ENCODE results near the gene TLNRD1.
"Not testable (repeated sequence)": the region's sequence is repeated elsewhere in the genome, so short reads cannot be mapped to it uniquely, and the experiment has no call there.

TLNRD1 gene

GRCh38 chr15:81000624-81001151 lies at the start of gene TLNRD1:
TSS of gene TLNRD1 (plus strand) at chr15:81000923. CDS start at chr15:81002272, 1,349 bp downstream.
- DNase-seq: peak; percentile 47 to 68 (median 54)

- DNase-seq: no peak
Measured at GRCh38 chr15:80951941-80952340, 48.8 kb upstream of the TLNRD1 start.

GRCh38 chr15:80953001-80953952 lies 47.4 kb upstream of the TLNRD1 start:
- DNase-seq: no peak

GRCh38 chr15:80953953-80954778 lies 46.6 kb upstream of the TLNRD1 start:
- DNase-seq: no peak

GRCh38 chr15:80955571-80956452 lies 44.9 kb upstream of the TLNRD1 start:
- DNase-seq: peak in 1 of 4 experiments; percentile 1

GRCh38 chr15:80957556-80957955 lies 43.2 kb upstream of the TLNRD1 start:
- DNase-seq: no peak

- no peak for DNase-seq
Measured at GRCh38 chr15:80957976-80958375, 42.7 kb upstream of the TLNRD1 start.

- no peak for DNase-seq
Measured at GRCh38 chr15:80958818-80959495, 41.8 kb upstream of the TLNRD1 start.

- DNase-seq: not testable (repeated sequence)
Measured at GRCh38 chr15:80965454-80965853, 35.3 kb upstream of the TLNRD1 start.

GRCh38 chr15:80966431-80967197 lies 34.1 kb upstream of the TLNRD1 start:
- no peak for DNase-seq

- DNase-seq: no peak
Measured at GRCh38 chr15:80967451-80967850, 33.3 kb upstream of the TLNRD1 start.

GRCh38 chr15:80967991-80968510 lies 32.7 kb upstream of the TLNRD1 start:
- no peak for DNase-seq

GRCh38 chr15:80969316-80969715 lies 31.4 kb upstream of the TLNRD1 start:
- DNase-seq: no peak

GRCh38 chr15:80970018-80970657 lies 30.6 kb upstream of the TLNRD1 start:
- DNase-seq: peak; percentile 11 to 35 (median 22)

- DNase-seq: no peak
Measured at GRCh38 chr15:80970658-80971057, 30.1 kb upstream of the TLNRD1 start.

GRCh38 chr15:80971143-80971542 lies 29.6 kb upstream of the TLNRD1 start:
- DNase-seq: no peak

GRCh38 chr15:80972276-80972675 lies 28.4 kb upstream of the TLNRD1 start:
- no peak for DNase-seq

GRCh38 chr15:80974914-80975313 lies 25.8 kb upstream of the TLNRD1 start:
- no peak for DNase-seq

- no peak for DNase-seq
Measured at GRCh38 chr15:80976851-80977250, 23.9 kb upstream of the TLNRD1 start.

- DNase-seq: no peak
Measured at GRCh38 chr15:80977627-80978036, 23.1 kb upstream of the TLNRD1 start.
